Measurements from ENCODE around the gene GSTT2B. TPM values are rescaled to one million over a fixed set of nuclear protein-coding genes. Genes with fewer than 3 reads are reported as not detected.
"Not testable (repeated sequence)": the region's sequence is repeated elsewhere in the genome, so short reads cannot be mapped to it uniquely, and the experiment has no call there.

GSTT2B gene
- total RNA-seq, 1 donor from 2014 or later = not detected

DNA sequence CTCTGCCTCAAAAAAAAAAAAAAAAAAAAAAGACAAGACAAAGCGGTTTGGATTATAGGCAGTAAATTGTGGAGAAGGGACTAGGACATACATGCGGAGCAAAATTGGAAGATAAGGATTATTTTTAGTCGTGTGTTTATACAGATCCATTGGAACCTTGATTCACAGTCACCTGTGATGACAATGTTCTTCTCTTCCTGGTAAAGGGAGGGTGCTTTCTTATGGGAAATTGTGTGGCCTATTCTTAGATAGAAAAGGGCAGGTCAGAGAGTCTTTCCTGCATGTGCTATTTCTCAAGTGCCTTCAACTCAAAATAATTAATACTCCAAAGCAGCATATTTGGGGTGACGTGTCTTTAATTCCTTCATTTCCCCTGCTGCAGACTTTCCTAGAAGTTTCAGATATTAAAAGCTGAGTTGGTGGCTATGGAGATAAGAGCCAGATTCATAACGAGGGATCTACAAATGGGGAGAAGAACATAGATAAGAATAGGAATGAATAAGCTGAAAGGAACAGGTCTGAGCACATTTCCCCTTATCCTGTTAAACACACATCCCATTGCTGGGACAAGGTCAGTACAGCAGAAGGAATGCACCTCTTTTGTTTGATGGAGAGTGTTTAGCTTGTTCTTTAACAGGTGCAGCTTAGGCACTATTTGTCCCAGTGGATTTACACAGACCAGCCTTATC is 22.5 kb downstream of the GSTT2B start:
- intact Hi-C loops (cut with micrococcal nuclease) = no loop called here
- no peak for DNase-seq

DNA sequence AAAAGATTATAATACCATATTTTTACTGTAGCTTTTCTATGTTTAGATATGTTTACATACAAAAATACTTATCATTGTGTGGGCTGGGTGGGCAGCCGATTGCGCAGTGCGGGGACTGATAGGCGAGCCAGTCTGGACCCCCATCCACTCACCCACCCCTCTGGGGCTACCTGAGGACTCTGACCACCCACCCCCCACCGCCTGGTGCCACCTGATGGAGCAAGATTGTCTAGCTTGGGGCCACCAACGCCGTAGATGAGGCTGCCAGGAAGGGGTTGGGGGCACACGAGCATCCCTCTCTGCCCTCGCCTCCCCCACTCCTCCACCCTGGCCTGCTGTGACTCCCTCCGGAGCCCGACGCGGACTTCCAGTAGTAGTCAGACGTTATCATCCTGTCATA is 34.4 kb downstream of the GSTT2B start:
- DNase-seq = no peak
- CTCF ChIA-PET = no interaction called here

More for the DNA sequence above, 22.5 kb downstream of the GSTT2B start:
- no peak for ATAC-seq (ENCODE audit: low read depth)
- no peak overlapping the region for H3K27ac Mint-ChIP-seq
- no peaks in the 10 kb centered on the region for H3K36me3 Mint-ChIP-seq (ENCODE audit: low read depth)
- no peaks in the 10 kb centered on the region for H3K4me1 Mint-ChIP-seq
- no peak overlapping the region for H3K4me3 Mint-ChIP-seq
- peaks cover 2% of the 10 kb centered on the region for H3K27me3 Mint-ChIP-seq
- ChIA-PET CTCF (no interaction called here), POLR2A (no interaction called here)
- TF ChIP-seq, protein P1, sequence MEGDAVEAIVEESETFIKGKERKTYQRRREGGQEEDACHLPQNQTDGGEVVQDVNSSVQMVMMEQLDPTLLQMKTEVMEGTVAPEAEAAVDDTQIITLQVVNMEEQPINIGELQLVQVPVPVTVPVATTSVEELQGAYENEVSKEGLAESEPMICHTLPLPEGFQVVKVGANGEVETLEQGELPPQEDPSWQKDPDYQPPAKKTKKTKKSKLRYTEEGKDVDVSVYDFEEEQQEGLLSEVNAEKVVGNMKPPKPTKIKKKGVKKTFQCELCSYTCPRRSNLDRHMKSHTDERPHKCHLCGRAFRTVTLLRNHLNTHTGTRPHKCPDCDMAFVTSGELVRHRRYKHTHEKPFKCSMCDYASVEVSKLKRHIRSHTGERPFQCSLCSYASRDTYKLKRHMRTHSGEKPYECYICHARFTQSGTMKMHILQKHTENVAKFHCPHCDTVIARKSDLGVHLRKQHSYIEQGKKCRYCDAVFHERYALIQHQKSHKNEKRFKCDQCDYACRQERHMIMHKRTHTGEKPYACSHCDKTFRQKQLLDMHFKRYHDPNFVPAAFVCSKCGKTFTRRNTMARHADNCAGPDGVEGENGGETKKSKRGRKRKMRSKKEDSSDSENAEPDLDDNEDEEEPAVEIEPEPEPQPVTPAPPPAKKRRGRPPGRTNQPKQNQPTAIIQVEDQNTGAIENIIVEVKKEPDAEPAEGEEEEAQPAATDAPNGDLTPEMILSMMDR (IDR thresholded peaks at IDR 0.05) = no peak
- H3K9me3 Mint-ChIP-seq = no peaks in the 10 kb centered on the region

DNA sequence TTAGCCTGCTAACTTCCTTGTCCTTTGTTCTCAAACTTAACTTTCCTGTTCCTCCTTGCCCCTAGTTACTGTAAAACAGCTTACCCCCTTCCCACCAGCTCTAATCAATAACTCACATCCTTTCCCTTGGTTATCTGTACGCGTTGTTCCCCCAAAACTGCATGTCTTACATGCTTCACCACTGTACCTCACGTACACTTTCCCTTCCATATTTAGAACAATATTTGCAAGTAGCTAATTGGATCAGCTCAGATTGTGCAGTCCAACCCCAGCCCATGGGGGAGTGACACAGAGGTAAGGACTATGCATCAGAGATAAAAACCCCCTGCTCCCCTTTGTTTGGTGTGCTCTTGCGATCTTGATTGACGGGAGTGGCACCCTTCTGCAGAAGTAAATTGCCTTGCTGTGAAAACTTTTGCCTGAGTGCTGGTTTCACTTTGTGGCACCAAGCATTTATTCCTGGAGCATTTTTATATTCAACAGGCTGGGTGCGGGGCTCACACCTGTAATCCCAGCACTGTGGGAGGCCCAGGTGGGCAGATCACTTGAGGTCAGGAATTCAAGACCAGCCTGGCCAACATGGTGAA is 35.9 kb downstream of the GSTT2B start:
- TF ChIP-seq, protein P1 (IDR thresholded peaks at IDR 0.05) = no peak
- Mint-ChIP-seq H3K36me3 (ENCODE audit: low read depth) (peaks cover 47% of the 10 kb centered on the region), H3K27ac (no peak overlapping the region), H3K4me3 (no peak overlapping the region), H3K27me3 (no peaks in the 10 kb centered on the region), H3K9me3 (peaks cover 6% of the 10 kb centered on the region), H3K4me1 (peaks cover 10% of the 10 kb centered on the region)
- ChIA-PET CTCF (no interaction called here), POLR2A (interaction anchor here (0.6 kb wide), 1 partner anchor 54 kb away, joined by 6 read pairs; no protein-coding TSS in a partner anchor)
- DNase-seq = no peak
- no peak for ATAC-seq (ENCODE audit: low read depth)
- intact Hi-C loops (cut with micrococcal nuclease) = no loop called here

More for the DNA sequence above, 34.4 kb downstream of the GSTT2B start:
- POLR2A ChIA-PET = interaction anchor here (0.7 kb wide), 1 partner anchor 508 kb away, joined by 3 read pairs; no protein-coding TSS in a partner anchor
- H3K27me3 Mint-ChIP-seq = no peaks in the 10 kb centered on the region
- intact Hi-C loops (cut with micrococcal nuclease) = no loop called here
- no peak overlapping the region for H3K4me3 Mint-ChIP-seq
- TF ChIP-seq, protein P1 (IDR thresholded peaks at IDR 0.05) = no peak
- peaks cover 11% of the 10 kb centered on the region for H3K9me3 Mint-ChIP-seq
- peaks cover 50% of the 10 kb centered on the region for H3K36me3 Mint-ChIP-seq (ENCODE audit: low read depth)
- H3K4me1 Mint-ChIP-seq = peaks cover 10% of the 10 kb centered on the region
- H3K27ac Mint-ChIP-seq = no peak overlapping the region
- ATAC-seq (ENCODE audit: low read depth) = no peak

DNA sequence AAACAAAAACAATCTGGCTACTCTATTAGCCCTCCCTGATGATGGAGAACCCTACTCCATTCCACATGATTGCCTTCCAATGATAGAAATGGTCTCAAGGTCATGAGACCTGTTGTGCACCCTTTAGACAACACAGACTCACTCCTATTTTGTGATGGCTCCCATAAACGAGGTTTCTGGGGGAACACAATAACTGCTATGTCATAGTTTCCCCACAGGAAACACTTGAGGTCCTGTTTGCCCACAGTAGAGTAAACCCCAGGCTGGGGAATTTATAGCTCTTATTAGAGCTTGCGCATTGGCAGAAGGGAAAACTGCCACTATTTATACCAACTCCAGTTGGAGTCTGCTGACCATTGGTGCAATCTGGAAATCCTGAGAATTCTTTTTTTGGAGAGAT is 38.1 kb downstream of the GSTT2B start:
- intact Hi-C loops (cut with micrococcal nuclease) = no loop called here
- DNase-seq (no peak), ATAC-seq (ENCODE audit: low read depth) (no peak)
- H3K27ac Mint-ChIP-seq = no peak overlapping the region
- peaks cover 6% of the 10 kb centered on the region for H3K9me3 Mint-ChIP-seq
- TF ChIP-seq, protein P1 (IDR thresholded peaks at IDR 0.05) = no peak
- no peaks in the 10 kb centered on the region for H3K27me3 Mint-ChIP-seq
- no peak overlapping the region for H3K4me3 Mint-ChIP-seq
- peaks cover 41% of the 10 kb centered on the region for H3K36me3 Mint-ChIP-seq (ENCODE audit: low read depth)
- ChIA-PET CTCF (no interaction called here), POLR2A (no interaction called here)
- no peaks in the 10 kb centered on the region for H3K4me1 Mint-ChIP-seq

DNA sequence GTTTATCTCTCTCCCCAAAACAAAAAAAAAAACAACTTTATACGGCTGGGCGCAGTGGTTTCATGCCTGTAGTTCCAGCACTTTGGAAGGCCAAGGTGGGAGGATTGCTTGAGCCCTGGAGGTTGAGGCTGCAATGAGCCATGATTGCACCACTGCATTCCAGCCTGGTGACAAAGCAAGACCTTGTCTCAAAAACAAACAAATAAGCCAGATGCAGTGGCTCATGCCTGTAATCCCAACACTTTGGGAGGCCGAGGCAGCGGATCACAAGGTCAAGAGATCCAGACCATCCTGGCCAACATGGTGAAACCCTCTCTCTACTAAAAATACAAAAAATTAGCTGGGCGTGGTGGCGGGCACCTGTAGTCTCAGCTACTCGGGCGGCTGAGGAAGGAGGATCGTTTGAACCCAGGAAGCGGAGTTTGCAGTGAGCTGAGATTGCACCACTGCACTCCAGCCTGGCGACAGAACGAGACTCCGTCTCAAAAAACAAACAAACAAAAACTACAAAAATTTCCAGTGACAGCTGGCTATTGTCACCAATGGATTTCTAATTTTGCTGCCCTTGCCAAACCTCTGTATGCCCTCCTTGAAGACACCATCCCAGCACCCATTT is 39.3 kb downstream of the GSTT2B start:
- H3K27ac Mint-ChIP-seq; DNase-seq; intact Hi-C loops (cut with micrococcal nuclease); H3K9me3 Mint-ChIP-seq; H3K27me3 Mint-ChIP-seq; CTCF ChIA-PET; ATAC-seq (ENCODE audit: low read depth); H3K4me3 Mint-ChIP-seq; H3K4me1 Mint-ChIP-seq: not testable (repeated sequence)
- peaks cover 32% of the 10 kb centered on the region for H3K36me3 Mint-ChIP-seq (ENCODE audit: low read depth)
- POLR2A ChIA-PET = interaction anchor here (0.9 kb wide), 1 partner anchor 236 kb away, joined by 3 read pairs; no protein-coding TSS in a partner anchor

DNA sequence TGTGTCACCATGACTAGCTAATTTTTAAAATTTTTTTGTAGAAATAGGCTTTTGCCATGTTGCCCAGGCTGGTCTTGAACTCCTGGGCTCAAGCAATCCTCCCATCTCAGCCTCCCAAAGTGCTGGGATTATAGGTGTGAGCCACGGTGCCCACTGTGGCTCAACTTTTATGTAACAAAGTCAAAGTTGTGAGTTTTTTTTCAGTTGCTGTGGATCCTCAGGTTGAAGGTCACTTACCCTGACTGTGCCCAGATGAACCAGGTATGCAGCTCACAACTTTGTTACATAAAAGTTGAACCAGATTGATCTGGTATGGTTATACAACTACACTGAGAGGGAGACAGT is 40.8 kb downstream of the GSTT2B start:
- CTCF ChIA-PET = interaction anchor here (1.4 kb wide), 1 partner anchor 8 kb away, joined by 3 read pairs; no protein-coding TSS in a partner anchor
- H3K4me1 Mint-ChIP-seq; H3K9me3 Mint-ChIP-seq; H3K27me3 Mint-ChIP-seq; H3K4me3 Mint-ChIP-seq; intact Hi-C loops (cut with micrococcal nuclease); POLR2A ChIA-PET; H3K27ac Mint-ChIP-seq; DNase-seq; ATAC-seq (ENCODE audit: low read depth): not testable (repeated sequence)
- H3K36me3 Mint-ChIP-seq (ENCODE audit: low read depth) = peaks cover 24% of the 10 kb centered on the region

All from activated B cell treated with CpG ODN at 0.5 μM for 24 hours (primary cell).